AG09319 (cell line): ENCODE measurements around the gene PHYHIPL.

Source experiments
- DNase-seq: peaks from one replicate; pipeline ENCODE4 v3.0.0-alpha.2; 2010; ENCODE audit warnings: low read depth; ENCODE audit errors: extremely low read depth
- TF ChIP-seq, protein P1 (sequence below): IDR thresholded peaks from 2 replicates; pipeline ENCODE4 v1.5.1; 2011; ENCODE audit warnings: low read depth, mild to moderate bottlenecking, inconsistent platforms, low read length, moderate library complexity

PHYHIPL gene

GRCh38 chr10:59176241-59177030 is at the start of gene PHYHIPL:
Gene PHYHIPL, plus strand, starts transcription at chr10:59176643. Its CDS starts 211 bp downstream, at chr10:59176854.
- TF ChIP-seq, protein P1, sequence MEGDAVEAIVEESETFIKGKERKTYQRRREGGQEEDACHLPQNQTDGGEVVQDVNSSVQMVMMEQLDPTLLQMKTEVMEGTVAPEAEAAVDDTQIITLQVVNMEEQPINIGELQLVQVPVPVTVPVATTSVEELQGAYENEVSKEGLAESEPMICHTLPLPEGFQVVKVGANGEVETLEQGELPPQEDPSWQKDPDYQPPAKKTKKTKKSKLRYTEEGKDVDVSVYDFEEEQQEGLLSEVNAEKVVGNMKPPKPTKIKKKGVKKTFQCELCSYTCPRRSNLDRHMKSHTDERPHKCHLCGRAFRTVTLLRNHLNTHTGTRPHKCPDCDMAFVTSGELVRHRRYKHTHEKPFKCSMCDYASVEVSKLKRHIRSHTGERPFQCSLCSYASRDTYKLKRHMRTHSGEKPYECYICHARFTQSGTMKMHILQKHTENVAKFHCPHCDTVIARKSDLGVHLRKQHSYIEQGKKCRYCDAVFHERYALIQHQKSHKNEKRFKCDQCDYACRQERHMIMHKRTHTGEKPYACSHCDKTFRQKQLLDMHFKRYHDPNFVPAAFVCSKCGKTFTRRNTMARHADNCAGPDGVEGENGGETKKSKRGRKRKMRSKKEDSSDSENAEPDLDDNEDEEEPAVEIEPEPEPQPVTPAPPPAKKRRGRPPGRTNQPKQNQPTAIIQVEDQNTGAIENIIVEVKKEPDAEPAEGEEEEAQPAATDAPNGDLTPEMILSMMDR, result no peak
- DNase-seq, result no peak

GRCh38 chr10:59126991-59127390 is 49.5 kb upstream of the PHYHIPL start:
- TF ChIP-seq, protein P1, result no peak
- DNase-seq, result no peak

GRCh38 chr10:59127991-59128390 is 48.5 kb upstream of the PHYHIPL start:
- DNase-seq, result no peak
- TF ChIP-seq, protein P1, result no peak; the same call in 1 of the 2 replicates

DNA sequence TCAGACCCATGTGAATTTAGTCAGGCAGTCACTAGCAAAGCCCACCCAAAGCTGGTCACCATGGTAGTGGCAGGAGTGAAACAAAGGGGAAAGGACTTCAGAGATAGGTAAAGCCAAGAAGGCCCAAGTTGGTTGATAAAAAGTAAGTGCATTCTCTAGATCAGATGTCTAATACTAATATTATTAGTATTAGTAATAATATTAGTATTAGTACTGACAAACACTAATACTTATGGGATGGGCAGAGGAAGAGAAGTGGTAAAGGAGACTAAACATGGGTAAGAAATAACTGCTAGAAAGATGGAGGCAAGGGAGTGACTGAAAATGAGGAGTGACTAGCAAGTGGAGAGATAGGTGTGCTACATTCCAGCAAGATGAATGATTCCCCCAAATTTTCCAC is 46.6 kb upstream of the PHYHIPL start:
- TF ChIP-seq, protein P1, result no peak
- DNase-seq, result no peak

DNA sequence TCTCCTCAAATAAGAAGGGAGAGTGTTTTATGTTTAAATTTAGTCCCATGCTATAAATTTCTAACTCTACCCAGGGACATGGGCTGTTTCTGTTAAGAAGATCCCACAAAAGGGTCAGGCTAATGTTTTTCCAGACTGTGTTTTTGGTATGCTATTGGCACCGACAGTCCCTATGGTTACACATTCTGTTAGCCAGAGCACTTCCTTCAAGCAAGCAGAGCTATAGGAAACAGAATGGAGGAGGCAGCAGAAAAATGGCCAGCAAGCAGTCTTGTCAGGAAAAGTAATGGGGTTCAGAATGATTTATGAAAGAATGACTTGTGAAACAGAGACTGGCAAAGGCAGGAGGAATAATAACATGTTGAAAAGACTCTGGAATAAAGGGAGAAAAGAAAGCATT is 44.8 kb upstream of the PHYHIPL start:
- no peak for DNase-seq
- TF ChIP-seq, protein P1, result no peak

- TF ChIP-seq, protein P1, result no peak
- no peak for DNase-seq
Measured at GRCh38 chr10:59133841-59134593, 42.4 kb upstream of the PHYHIPL start.

DNA sequence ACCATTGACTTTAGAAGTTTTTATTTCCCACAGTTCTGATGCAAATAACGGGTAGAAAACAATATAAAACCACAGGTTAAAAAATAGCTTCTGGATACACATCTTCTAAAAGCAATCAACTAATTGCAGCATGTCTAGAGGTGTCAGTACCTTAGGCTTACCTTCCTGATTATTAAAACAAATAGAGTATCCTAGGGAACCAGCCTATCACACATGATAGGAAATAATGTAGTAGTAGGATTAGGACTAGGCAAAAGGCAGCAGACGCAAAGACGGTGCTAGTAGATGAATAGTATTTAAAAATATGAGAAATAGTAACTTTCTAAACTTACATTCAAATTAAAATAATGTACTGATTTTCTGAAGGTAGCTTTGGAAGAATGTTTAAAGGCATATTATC is 41.7 kb upstream of the PHYHIPL start:
- no peak for DNase-seq
- TF ChIP-seq, protein P1, result no peak
